Gastroesophageal sphincter (tissue), 3 donors: ENCODE results near the gene AKAP9.

ENCODE experiments used
- POLR2A ChIP-seq, 2 donors: fragments of 450-650 bp; IDR thresholded peaks; one replicate each; pipeline ENCODE4 v1.6.1; 2017; ENCODE audit warnings: antibody characterized with exemption in 2 of 2, mild to moderate bottlenecking in 2 of 2, moderate library complexity in 1 of 2
- TF ChIP-seq, protein P1 (sequence below), 4 experiments: fragments of 200-600 bp in 2 of 4; fragments of 450-650 bp in 2 of 4; sonication (generic) in 1 of 4; IDR thresholded peaks; one replicate each; pipeline ENCODE4 v1.5.1; 2017 to 2019; ENCODE audit warnings: antibody characterized with exemption in 4 of 4, mild to moderate bottlenecking in 2 of 4, moderate library complexity in 2 of 4

DNA sequence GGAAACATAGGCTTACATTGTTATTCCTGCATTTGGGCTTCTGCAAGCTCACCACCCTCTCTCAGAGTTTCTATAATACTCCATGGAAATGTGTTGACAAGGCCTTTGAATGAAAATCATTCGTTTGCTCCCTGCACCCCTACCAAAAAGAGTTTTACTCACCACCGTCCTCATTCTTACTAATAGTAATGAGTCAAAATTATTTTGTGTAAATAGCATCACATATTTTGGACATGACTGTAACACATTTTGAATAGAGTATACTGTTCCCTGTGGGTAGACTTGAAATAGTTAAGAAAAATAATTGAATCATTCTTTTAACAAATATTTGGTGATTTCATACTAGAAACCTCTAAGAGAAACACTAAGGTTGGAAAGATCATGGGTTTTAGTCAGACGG is 84.6 kb downstream of the AKAP9 start:
- TF ChIP-seq POLR2A (IDR thresholded peaks at IDR 0.05): no peak
- TF ChIP-seq, protein P1, sequence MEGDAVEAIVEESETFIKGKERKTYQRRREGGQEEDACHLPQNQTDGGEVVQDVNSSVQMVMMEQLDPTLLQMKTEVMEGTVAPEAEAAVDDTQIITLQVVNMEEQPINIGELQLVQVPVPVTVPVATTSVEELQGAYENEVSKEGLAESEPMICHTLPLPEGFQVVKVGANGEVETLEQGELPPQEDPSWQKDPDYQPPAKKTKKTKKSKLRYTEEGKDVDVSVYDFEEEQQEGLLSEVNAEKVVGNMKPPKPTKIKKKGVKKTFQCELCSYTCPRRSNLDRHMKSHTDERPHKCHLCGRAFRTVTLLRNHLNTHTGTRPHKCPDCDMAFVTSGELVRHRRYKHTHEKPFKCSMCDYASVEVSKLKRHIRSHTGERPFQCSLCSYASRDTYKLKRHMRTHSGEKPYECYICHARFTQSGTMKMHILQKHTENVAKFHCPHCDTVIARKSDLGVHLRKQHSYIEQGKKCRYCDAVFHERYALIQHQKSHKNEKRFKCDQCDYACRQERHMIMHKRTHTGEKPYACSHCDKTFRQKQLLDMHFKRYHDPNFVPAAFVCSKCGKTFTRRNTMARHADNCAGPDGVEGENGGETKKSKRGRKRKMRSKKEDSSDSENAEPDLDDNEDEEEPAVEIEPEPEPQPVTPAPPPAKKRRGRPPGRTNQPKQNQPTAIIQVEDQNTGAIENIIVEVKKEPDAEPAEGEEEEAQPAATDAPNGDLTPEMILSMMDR (IDR thresholded peaks at IDR 0.05): no peak
